CD4-positive, alpha-beta T cell treated with Interleukin-1 beta for 1 hour (primary cell): ENCODE results near the gene RCOR3.
A peak's percentile ranks its signal among the peaks of the same experiment; 100 is the strongest.
"Not testable (repeated sequence)": the region's sequence is repeated elsewhere in the genome, so short reads cannot be mapped to it uniquely, and the experiment has no call there.

Experiments used
- DNase-seq, 2 donors: peaks; one replicate each; pipeline ENCODE4 v3.0.0-alpha.2; 2020 to 2022

Gene RCOR3

DNA sequence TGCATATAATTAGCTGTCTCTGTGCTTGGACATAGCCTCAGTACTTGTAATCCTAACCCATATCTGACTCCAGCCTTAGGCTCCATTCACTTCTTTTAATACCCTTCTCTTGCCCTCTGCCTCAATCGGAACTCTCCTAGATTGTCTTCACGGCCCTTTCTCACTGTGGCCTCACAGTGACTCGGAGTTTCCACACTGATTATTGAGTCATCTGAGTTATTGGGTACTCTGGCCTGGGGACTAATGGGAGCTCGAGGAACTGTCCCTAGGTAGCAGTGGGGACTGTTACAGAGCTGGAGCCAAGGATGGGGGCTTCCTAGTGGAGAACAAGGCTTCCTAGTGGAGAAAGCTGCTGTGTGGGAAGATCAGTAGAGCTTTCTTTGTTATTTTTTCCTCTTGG, 84.4 kb downstream of the RCOR3 start:
- DNase-seq = no peak

DNA sequence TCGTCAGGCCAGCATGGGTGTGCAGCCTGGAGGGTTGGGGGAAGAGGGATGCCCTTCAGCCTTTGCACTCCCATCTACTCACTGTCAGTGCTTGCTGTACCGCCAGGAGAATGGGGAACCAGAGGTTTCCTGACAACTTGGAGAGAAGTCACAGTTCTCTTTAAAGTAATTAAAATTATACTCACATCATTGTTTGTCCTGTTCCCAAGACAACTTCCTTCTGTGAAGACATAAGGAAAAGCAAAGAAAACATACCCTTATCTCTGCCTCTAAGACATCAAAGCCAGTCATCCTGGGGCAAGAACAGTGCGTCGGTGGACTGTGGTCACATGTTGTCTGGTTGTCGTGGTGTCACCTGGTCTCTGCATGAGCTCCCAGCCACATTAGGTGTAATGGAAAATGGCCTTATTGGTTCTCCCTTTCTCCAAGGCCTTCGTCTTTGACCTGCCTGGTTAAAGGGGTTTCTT, 85.0 kb downstream of the RCOR3 start:
- no peak for DNase-seq

DNA sequence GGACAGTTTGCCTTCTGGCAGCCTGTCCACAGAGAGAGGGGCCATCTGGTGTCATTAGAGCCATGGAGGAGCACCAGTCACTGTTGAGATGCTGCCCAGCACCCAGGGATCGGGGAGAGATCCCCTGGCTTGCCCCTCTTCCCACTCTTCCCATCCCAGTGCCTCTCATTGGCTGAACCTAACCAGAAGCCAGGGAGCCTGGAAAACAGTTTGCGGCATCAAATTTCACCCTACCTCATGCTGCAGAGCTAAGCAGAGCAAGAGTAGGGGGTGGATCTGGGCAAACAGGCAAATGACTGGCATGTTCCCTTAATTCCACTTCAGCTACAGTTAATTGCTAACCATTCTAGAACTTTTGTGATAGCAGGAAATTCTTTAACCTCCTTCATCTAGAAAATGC, 86.6 kb downstream of the RCOR3 start:
- DNase-seq = no peak

DNA sequence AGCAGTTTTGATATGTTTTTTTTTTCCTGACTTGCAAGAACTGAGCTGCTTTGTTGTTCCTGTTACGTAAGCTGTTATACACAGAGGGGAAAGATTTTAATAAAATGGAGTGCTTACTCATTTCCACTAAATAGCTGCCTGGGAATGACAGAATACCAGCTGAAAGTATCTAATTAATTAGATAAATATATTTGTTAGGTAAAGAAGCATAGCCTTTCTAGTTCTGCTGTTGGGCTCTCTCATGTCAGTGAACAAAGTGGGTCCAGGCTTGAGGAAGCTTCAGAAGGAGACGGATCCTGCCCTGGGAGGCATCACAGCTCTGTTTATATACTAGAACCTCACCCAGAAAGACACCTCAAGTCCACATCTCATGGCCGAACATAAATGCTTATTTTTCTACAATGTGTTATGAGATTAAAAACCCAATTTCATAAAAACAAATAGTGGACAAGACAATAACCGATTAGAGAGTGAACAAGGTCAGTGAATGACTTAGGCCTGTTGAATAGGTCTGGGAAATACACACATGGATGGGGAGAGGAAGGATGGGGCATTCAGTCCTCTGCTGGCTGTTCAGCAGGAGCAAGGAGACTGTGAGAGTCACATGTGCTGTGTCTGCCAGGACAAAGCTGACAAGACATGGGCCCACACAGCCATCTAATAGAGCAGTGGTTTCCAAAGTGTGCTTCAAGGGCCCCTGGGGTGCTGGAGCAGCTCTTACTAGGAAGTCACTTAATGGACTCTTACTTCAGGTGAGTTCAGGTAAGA, 88.1 kb downstream of the RCOR3 start:
- no peak for DNase-seq

DNA sequence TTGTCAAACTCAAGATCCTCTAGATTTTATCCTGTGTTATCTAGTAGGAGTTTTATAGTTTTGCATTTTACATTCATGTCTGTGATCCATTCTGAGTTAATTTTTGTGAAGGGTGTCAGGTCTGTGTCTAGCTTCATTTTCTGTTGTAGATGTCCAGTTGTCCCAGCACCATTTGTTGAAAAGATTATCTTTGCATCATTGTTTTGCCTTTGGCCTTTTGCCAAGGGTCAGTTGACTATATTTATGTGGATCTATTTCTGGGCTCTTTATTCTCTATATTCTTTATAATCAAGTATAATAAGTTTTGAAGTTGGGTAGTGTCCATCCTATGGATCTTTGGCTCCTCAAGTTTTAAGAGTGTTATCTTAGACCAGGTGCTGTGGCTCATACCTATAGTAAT, 89.4 kb downstream of the RCOR3 start:
- no peak for DNase-seq

DNA sequence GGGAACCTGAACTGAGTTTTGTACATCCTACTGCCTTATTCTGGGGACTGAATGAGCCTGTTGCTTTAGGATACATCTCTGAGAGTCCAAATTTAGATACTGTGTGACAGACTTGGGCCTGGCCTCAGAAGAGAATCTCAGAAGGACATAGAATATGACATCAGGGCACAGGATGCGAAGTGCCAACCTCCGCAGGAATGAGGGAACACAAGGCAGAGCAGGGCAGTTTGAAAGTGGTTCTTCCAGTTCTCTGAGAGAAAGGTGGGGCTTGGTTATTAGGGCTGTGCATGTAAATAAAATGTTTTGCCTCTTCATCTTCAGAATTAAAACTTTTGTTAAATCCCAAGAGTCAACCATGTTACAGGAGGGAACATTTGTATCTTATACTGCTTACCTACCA, 90.6 kb downstream of the RCOR3 start:
- DNase-seq = no peak

DNA sequence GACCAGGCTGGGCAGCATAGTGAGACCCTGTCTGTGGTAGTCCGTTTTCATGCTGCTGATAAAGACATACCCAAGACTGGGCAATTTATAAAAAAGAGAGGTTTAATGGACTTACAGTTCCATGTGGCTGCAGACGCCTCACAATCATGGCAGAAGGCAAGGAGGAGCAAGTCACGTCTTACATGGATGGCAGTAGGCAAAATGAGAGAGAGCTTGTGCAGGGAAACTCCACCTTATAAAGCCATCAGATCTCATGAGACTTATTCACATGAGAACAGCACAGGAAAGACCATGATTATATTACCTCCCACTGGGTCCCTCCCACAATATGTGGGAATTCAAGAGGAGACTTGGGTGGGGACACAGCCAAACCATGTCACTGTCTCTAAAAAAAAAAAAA, 92.9 kb downstream of the RCOR3 start:
- not testable (repeated sequence) for DNase-seq

DNA sequence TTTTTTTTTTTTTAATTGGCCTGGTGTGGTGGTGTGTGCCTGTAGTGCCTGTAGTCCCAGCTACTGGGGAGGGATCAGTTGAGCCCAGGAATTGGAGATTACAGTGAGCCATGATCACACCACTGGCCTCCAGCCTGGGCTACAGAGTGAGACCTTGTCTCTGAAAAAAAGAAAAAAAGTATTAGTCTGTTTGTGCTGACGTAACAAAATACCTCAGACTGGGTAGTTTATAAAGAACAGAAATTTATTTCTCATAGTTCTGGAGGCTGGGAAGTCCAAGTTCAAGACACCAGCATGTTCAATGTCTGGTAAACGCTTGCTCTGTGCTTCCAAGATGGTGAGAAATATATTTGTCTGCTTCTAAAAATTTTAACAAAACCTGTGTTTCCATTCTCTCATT, 93.3 kb downstream of the RCOR3 start:
- no peak for DNase-seq

DNA sequence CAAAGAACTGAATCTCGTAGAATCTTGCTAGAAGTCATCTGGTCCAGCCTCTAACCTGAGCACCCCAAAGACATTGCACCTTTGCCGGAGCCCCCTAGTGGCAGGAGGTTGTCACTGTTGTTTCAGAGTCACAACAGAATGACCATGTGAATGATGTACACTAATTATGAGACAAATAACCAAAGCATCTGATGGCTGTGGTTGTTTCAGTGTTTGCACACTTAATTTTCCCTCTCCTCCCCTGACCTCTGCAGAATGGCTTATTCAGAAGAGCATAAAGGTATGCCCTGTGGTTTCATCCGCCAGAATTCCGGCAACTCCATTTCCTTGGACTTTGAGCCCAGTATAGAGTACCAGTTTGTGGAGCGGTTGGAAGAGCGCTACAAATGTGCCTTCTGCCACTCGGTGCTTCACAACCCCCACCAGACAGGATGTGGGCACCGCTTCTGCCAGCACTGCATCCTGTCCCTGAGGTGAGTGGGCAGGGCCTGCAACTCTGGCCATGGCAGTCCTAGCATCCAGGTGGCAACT, 93.9 kb downstream of the RCOR3 start:
- DNase-seq = peak; percentile 59 to 63

DNA sequence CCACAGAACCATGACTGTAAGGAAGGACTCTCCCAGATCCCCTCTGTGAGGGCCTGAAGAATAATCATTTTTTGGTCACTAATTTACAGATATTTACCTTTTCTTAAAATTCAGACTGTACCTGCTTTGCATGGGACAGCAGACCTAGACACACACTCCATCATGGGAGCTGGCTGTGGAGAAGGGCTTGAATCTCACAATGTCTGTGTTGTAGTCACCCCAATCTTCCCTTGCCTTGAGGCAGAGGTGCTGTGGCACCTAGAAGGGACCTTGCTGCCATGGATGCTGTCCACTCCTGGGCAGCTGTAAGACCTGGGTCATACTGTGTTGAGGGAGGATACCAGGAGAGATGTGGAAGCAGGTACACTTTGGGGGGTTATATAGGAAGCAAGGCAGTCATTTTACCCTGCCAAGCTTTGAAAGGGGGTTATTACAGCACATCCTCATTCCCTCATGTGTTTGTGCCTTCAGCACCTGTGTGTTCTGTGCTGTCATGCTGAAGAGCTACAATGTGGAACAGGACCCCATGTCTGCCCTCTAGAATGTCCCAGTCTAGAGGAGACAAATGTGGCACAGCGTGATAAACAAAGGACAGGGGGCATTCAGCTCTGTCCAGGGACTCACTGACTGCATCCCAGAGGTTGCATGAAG, 94.5 kb downstream of the RCOR3 start:
- no peak for DNase-seq

DNA sequence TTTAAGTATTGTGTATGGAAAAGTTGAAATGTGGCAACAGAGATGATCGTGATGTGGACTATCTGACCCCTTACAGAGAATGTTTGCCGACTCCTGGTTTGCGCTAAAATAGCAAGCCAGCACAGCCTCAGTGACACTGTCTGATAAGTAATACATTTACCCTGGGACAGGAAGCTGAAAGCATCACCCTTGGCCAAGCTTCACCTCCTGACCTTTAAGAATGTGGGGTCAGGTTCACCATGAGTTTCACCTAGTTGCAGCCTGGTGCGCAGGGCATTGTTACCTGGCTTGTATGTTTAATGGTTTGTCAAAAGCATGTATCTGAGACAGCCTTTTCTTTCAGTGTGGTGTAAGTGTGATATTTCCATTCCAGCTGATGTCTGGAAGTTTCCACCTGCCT, 96.7 kb downstream of the RCOR3 start:
- DNase-seq = no peak

DNA sequence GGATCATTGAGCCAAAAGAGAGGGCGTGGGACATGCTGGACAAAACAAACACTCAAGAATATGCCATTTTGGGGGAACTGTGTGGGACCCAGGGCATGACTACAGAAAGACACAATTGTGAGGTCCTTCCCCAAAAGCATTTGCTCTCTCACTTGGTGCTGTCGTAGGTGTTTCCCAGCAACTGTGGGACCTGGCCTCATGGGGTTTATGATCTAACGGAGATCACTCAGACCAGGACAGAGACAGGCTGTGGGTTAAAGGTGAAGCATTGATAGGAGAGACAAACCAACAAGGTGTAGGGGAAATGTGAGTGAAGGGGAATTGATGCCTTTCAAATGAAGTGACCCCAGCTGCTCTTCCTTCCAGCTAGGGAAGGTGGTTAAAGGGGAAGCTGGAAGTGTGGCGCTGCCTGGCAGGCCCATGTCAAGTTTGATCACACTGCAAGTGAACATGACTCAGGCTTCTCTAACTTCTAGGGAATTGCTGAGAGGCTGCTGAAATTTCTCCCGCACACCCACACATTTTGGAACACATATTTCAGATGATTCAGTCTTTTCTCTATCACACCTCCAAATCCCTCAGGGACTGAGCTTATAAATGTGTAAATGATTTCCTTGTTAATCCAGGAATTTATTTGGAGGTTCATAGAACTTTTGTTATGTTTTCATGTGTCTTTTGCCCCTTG, 97.7 kb downstream of the RCOR3 start:
- no peak for DNase-seq

DNA sequence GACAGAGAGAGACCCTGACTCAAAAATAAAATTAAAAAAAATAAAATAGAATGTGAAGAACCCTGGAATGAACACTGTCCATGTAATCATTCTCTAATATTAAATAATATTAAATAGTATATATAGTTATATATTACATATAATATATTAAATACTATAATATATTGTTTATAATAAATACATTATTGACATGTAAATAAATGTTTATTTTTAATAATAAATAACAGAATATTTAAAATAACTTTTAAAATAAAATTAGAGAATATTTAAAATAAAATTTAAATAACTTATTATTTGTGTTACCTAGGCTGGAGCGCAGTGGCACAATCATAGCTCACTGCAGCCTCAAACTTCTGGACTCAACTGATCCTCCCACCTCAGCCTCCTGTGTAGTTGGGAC, 99.5 kb downstream of the RCOR3 start:
- no peak for DNase-seq

DNA sequence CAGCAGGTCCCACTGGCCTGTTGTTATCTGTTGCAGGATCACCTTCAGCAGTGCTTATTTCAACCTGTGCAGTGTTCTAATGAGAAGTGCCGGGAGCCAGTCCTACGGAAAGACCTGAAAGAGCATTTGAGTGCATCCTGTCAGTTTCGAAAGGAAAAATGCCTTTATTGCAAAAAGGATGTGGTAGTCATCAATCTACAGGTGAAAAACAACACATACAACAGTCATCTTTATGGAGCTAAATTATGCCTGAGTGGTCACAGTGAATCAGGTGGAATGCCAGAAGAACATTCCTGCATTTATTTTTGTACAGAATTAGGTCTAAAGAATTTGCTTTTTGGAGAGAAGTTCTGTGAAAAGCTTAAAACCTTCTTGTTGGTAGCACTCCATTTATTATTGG, 100.7 kb downstream of the RCOR3 start:
- no peak for DNase-seq

DNA sequence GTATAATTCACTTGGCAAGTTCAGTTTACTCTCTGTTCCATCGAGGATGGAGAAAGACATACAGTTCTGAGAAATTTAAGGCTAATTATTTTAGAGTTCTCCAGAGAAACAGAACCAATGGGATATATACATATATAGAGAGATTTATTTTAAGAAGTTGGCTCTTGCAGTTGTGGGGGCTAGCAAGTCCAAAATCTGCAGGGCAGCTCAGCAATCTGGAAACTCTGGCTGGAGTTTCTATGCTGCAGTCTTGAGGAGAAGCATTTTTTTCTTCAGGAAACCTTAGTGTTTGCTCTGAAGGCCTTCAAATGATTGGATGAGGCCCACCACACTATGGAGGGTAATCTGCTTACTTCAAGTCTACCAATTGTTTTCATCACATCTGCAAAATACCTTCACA, 102.0 kb downstream of the RCOR3 start:
- no peak for DNase-seq
